ENCODE results near the gene TBC1D10A.

The TBC1D10A gene

DNA sequence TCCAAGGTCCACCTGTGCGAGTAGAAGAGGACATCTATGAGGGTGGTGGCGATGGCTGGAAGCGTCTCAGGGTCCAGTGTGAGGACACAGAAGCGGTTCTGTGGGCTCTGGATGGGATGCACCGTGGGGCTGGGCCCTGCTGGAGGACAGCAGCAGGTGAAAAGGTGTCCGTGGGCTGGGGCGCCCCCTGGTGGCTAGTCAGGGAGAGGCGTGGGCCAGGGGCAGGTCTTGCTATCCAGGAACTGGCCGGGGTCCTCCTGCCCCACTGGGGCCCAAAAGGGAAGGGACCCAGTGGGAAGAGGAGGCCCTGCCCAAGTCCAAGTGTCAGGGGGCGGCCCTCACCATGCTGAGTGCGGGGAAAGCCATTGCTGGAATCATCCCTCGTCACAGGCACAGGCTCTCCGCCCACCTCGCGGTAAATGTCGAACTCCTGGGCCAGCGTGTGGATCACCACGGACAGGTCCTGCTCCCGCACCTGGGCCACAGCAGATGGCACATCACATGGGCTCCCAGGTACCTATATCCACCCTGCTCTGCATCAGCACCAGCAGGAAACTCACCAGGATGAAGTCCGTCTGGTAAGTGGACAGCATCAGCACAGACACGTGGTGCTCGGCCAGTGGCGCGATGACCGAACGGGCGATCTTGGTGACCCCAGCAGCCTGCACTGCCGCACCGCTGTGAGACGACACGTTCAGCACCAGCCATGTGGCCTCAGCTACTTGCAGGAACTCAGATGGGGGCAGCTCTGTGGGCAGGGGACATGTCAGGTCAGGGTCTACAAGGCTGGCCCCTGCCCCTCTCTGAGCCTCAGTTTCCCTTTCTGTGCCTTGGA, 39.7 kb downstream of the TBC1D10A start:
- TF ChIP-seq, protein P1, sequence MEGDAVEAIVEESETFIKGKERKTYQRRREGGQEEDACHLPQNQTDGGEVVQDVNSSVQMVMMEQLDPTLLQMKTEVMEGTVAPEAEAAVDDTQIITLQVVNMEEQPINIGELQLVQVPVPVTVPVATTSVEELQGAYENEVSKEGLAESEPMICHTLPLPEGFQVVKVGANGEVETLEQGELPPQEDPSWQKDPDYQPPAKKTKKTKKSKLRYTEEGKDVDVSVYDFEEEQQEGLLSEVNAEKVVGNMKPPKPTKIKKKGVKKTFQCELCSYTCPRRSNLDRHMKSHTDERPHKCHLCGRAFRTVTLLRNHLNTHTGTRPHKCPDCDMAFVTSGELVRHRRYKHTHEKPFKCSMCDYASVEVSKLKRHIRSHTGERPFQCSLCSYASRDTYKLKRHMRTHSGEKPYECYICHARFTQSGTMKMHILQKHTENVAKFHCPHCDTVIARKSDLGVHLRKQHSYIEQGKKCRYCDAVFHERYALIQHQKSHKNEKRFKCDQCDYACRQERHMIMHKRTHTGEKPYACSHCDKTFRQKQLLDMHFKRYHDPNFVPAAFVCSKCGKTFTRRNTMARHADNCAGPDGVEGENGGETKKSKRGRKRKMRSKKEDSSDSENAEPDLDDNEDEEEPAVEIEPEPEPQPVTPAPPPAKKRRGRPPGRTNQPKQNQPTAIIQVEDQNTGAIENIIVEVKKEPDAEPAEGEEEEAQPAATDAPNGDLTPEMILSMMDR (IDR thresholded peaks at IDR 0.05), result peak; percentile 84
- no peak overlapping the region for H3K4me3 ChIP-seq
- H3K27ac ChIP-seq, result peak overlapping the region in 1 of 2 donors; percentile 95
- no peak for DNase-seq (ENCODE audit: low spot score)

DNA sequence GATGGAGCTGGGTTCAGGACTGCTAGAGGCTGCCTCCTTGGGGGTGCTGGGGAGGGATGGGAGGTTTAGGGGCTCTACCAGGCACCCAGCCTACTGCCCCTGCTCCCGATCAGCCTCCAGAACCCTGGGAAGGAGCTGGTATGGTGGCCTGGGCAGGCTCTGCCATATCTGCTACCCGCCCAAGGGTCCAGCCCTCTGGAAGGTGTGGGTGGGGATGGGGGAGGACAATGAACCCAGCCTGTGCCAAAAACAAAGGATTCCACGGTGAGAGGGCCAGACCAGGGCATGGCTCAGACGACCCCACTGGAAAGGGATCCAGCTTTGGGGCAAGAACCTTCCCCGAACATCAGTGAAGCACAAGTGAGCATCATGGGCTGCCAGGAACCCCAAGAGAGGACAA, 40.4 kb downstream of the TBC1D10A start:
- no peak for DNase-seq (ENCODE audit: low spot score)
- TF ChIP-seq, protein P1 (IDR thresholded peaks at IDR 0.05), result no peak
- Histone ChIP-seq H3K4me3 (no peak overlapping the region), H3K27ac (no peak overlapping the region)

DNA sequence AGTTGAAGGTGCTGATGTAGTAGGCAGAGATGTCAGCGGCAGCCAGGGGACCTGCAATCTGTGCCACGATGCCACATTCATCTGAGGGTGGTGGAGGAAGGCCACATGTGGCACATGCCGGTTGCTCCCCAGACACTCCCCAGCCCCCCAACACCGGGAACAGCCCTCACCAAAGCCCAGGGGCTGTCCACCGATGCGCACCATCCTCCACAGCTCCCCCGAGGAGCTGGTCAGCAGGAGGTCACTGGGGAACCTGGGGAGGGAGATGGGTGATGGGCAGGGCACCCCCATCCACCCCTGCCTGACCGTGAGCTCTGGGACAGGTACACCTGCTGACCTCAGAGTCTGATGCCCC, 40.9 kb downstream of the TBC1D10A start:
- Histone ChIP-seq H3K4me3 (no peak overlapping the region), H3K27ac (no peak overlapping the region)
- TF ChIP-seq, protein P1 (IDR thresholded peaks at IDR 0.05), result no peak
- no peak for DNase-seq (ENCODE audit: low spot score)

DNA sequence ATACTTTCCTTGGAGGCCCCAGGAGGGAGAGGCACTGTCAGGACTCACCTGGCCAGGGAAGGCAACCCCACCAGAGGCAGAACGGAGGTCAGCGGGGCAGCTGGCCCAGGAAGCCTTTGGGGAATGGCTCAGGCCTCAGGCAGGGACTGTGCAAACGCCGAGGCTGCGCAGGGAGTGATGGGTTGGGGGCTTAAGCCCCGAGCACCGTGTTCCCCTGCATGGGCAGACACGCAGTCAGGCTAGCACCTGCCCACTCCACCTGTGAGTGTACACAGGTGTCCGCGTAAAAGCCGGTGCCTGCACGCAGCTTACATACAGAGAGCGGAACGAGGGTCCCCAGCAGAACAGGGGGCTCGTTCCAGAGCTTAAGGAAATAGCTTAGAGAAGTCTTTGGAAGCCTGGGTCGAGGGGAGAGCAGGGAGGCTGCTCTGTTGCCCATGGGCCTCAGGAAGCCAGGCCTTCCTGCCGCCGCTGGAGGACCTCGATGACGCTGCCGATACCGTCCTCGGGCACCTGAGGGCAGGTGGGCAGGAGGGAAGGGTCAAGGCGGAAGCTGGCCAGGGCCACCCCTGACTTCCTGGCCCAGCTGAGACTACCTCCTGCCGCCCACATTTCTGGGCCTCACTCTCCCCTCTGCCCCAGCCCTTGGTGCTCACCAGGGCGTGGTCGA, 41.4 kb downstream of the TBC1D10A start:
- Histone ChIP-seq H3K27ac (no peak overlapping the region), H3K4me3 (no peak overlapping the region)
- no peak for DNase-seq (ENCODE audit: low spot score)
- TF ChIP-seq, protein P1 (IDR thresholded peaks at IDR 0.05), result no peak

DNA sequence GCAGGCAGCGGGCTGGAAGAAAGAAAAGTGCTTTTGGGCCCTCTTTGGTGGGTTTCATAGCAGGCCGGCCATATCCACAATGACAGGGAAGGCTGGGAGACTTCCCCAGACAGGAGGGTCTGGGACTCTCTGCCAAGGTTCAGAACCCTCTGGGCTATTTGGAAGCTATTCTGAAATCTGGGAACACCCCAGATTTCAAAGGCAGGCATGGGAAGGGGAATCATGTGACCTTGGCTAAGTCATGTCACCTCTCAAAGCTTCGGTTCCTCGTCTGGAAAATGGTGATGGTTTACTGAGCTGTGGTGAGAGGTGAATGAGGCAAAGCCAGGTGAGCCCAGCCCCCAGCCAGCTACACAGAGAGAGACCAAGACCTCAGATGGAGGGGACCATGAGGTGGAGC, 42.1 kb downstream of the TBC1D10A start:
- DNase-seq (ENCODE audit: low spot score), result no peak
- H3K27ac ChIP-seq, result no peak overlapping the region
- H3K4me3 ChIP-seq, result no peak overlapping the region
- TF ChIP-seq, protein P1 (IDR thresholded peaks at IDR 0.05), result no peak

DNA sequence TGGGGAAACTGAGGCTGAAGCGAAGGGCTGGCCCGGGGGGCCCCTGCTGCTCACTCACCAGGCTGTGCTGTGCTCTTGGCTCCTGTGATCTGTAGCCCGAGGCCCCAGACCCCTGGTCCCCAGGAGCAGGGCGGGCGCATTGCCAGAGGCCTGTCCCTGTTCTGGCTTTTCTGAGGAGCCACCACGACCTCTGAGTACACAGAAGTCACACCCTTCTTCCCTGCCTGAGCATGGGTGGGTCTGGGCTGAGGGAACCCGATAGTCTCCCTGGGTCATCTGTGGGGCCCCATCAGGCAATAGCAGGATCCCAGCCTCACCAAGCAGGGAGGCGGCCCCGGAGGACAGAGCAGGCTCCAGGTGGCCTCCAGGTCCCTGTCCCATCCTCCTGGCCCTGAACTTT, 42.6 kb downstream of the TBC1D10A start:
- TF ChIP-seq, protein P1 (IDR thresholded peaks at IDR 0.05), result no peak
- no peak for DNase-seq (ENCODE audit: low spot score)
- Histone ChIP-seq H3K27ac (no peak overlapping the region), H3K4me3 (no peak overlapping the region)

DNA sequence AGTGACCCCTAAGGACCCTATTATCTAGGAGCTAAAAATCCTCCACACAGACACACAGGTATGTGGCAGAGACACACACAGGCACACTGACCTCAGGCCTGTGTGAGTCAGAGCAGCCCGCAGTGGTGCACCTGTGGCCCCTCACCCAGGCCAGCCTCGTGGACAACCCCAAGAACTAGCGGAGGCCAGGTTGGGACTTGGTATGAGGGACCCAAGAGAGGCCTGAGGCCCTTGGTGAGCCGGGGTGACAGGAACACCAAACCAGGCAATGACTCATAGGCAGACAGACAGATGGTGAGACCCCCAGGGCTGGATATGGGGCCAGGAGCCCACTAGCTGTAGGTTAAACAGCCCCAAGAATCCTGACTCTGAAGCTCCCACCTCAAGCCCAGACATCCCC, 43.4 kb downstream of the TBC1D10A start:
- DNase-seq (ENCODE audit: low spot score), result no peak
- TF ChIP-seq, protein P1 (IDR thresholded peaks at IDR 0.05), result no peak
- Histone ChIP-seq H3K27ac (no peak overlapping the region), H3K4me3 (no peak overlapping the region)

All from coronary artery (tissue), 2 donors.